Coronary artery (tissue), 2 donors: ENCODE results near the gene SEC16A.

ENCODE experiments used
- DNase-seq: peaks from one replicate; pipeline ENCODE4 v3.0.0-alpha.2; 2017; ENCODE audit warnings: low spot score
- H3K27ac ChIP-seq, 2 donors: fragments of 200-600 bp; sonication (generic); one replicate each; pipeline ENCODE4 v1.5.1; 2016 to 2019
- H3K4me3 ChIP-seq: fragments of 200-600 bp; sonication (generic); 2 replicates; pipeline ENCODE4 v1.5.1; 2016; ENCODE audit warnings: mild to moderate bottlenecking, moderate library complexity
- CTCF ChIP-seq: fragments of 200-600 bp; sonication (generic); IDR thresholded peaks from one replicate; pipeline ENCODE4 v1.5.1; 2019; ENCODE audit warnings: antibody characterized with exemption

The SEC16A gene

GRCh38 chr9:136507992-136508375 is 25.1 kb upstream of the SEC16A start:
- TF ChIP-seq CTCF = no peak
- H3K4me3 ChIP-seq = no peak overlapping the region
- H3K27ac ChIP-seq = no peak overlapping the region
- DNase-seq = no peak

- no peak for DNase-seq
- H3K27ac ChIP-seq = no peak overlapping the region
- H3K4me3 ChIP-seq = no peak overlapping the region
- no peak for TF ChIP-seq CTCF
These were observed 24.6 kb upstream of the SEC16A start for GRCh38 chr9:136507221-136507991.

- no peak overlapping the region for H3K27ac ChIP-seq
- DNase-seq = no peak
- H3K4me3 ChIP-seq = no peak overlapping the region
- no peak for TF ChIP-seq CTCF
These were observed 23.6 kb upstream of the SEC16A start for GRCh38 chr9:136506425-136506824.

- Histone ChIP-seq H3K27ac (no peak overlapping the region), H3K4me3 (no peak overlapping the region)
- TF ChIP-seq CTCF = no peak
- DNase-seq = no peak
These were observed 22.9 kb upstream of the SEC16A start for GRCh38 chr9:136505406-136506403.

- no peak for DNase-seq
- Histone ChIP-seq H3K27ac (no peak overlapping the region), H3K4me3 (no peak overlapping the region)
- no peak for TF ChIP-seq CTCF
These were observed 21.9 kb upstream of the SEC16A start for GRCh38 chr9:136504512-136505348.

- DNase-seq = no peak
- TF ChIP-seq CTCF = no peak
These were observed 20.2 kb upstream of the SEC16A start for GRCh38 chr9:136502940-136503550.

More at GRCh38 chr9:136502940-136503550, 20.2 kb upstream of the SEC16A start:
- Histone ChIP-seq H3K27ac (no peak overlapping the region), H3K4me3 (no peak overlapping the region)
